HG03060 (cell line): ENCODE measurements around the gene ITGB1BP2.
A peak's percentile ranks its signal among the peaks of the same experiment; 100 is the strongest.
"Not testable (repeated sequence)": the region's sequence is repeated elsewhere in the genome, so short reads cannot be mapped to it uniquely, and the experiment has no call there.

Experiments
- ATAC-seq: cut with Tn5 transposase; IDR thresholded peaks from one replicate; pipeline ENCODE4 v1.9.1; 2021; ENCODE audit warnings: low read depth, moderate number of reproducible peaks; ENCODE audit not compliant: unreplicated experiment

Gene ITGB1BP2

DNA sequence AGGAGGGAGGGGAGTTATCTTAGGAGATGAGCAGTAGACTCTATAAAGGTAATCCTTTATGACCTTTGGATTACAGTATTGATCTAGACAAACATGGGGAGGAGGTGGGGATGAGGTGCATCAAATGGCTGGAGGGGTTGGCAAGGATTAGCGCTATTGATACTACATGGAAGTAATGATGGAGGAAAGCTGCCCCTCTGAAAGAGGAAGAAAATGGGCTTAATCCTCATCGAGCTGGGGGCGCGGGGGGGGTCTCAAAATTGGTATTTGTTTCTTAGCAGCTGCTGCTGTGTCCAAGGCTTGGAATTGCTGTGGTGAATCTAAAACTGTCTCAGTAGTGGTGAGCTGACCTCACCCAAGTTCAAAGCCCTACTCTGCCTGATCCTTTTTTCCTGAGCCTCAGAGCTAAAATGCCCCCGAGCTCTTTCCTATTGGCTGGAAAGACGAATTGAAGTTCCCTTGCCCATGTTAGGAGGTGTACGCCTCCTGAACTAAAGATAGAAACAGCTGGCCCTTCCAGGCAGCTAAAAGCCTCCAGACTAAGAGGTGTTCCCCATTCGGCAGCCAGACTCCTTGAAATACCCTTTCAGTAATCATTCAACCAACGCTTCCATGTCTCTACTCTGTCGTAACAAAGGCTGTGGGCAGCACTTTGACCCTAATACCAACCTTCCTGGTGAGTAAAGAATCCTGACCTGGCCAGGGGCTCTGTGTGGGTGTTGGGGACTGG, at the start of gene ITGB1BP2:
ITGB1BP2 (plus strand) TSS at position 556 of the 730 bp plus-strand sequence; CDS start at position 613, 57 bp downstream.
- ATAC-seq: no peak

DNA sequence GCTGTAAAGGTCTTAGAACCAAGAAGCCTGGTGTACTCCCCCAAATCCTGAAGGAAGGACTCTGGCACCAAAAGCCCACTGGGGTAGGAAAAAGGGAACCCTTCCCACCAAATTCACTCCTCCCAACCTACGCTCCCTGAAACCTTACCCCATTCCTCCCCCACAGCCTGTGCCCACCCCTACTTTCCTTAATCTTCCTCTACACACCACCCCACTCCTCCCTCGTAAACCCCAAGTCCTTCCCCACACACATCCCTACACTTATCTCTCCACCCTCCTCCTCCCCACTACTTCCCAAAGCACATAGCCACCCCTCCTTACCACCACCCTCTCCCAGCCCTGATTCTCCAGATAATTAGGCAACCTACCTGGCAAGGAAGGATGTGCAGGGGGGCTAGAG, 49.3 kb upstream of the ITGB1BP2 start:
- ATAC-seq: no peak

DNA sequence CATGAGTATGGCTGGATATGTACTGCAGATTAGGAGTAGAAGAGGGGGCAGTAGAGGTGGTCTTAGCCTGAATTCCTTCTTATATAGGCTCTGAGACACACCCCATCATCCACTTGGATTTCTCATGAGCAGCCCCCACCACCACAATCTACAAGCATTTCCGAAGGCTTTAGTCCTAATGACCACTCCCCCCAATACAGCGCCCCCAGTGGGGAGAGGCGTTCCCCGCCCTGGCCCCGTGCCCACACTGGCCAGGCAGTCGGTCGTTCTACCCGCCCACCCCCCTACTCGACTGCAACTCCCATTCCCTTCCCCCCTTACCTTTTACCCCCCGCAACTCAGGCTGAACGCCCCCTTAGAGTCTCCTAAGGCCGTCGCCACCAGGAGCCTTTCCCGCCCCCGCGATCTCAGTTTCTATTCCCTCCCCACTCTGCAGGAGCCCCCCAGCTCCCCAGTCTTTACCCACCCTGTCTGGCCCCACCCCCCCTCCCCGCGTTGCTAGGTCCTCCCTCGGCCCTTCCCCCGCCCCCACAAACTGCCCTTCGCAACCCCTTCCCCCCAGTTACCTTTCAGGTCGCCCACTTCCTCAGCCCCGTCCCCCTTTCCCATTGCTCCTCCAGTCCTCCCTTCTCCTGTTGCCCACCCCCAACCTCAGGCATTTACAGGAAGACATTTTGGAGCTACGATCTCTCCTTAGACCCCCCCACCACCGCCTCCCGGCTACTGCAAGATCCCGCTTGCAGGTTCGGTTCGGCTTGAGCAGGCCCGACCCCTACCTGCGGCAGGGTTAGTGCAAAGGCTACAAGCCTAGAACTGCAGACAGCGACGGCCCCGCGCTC, 48.1 kb upstream of the ITGB1BP2 start:
- no peak for ATAC-seq

DNA sequence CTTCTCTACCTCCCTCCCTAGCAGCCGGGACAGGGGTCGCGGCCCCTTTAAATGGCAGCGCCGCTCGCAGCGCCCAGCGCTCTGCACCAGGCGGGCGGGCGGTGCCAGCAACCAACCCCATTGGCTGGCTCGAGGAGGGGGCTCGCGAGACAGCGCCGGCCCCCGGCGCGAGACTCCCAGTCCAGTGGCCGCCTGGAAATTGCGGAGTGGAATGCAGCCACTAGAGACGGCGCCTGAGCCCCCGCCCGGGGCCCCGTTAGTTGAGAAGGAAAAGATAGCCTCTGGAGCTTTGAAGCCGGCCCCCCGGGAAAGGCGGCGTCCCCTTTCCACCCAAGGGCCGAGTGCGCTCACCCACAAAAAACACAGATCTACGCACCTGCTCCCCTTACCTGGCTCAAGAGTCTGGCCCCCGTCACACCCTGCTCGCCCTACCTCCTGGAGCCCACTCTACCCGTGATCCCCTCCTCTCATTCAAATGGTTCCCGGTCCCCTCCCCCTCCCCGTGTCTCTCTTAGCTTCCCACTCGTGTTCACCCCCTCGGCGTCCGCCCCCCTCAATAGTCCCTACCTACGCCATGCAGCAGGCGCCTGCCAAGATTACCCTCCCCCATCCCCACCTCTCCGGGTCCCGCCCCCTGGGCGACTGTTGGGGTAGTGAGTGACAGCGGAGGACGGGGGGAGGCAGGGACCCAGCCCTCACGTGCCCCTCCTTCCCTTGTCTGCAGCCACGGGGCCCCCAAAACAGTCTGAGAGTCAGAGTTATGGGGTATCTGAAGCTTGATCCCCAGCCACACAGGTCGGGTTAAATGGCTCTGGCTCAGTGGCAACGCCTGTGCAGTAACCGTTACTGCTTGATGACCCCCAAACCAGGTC, 47.2 kb upstream of the ITGB1BP2 start, which contains the start of gene ZMYM3:
ZMYM3 (minus strand) TSS at position 49 of the 872 bp plus-strand sequence. CDS start 885 bp downstream, outside the sequence.
- peak; percentile 53 for ATAC-seq

DNA sequence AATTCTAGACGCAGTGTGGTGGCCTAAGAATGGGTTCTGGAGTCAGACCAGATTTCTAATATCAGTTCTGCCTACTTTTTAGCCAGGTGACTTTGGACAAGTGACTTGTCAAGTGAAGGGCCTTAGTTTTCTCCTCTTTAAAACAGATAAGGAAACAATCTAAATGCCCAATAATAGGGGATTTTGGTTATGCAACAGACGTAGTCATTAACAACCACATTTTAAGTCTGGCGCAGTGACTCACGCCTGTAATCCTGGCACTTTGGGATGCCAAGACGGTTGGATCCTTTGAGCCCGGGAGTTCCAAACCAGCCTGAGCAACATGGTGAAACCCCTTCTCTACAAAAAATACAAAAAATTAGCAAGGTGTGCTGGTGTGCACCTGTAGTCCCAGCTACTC, 45.5 kb upstream of the ITGB1BP2 start:
- ATAC-seq: no peak

DNA sequence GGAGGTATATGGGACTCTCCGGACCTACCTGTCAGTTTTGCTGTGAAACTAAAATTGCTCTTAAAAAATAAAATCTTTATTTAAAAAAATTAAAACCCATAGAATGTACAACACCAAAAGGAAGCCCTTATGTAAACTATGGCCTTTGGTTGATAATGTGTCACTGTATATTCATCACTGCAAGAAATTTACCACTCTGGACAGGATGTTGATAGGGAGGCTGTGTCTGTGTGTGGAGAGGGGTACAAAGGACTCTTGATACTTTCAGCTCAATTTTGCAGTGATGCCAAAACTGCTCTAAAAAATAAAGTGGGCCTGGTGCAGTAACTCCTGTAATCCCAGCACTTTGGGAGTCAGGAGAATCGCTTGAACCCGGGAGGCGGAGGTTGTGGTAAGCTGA, 44.7 kb upstream of the ITGB1BP2 start:
- no peak for ATAC-seq

DNA sequence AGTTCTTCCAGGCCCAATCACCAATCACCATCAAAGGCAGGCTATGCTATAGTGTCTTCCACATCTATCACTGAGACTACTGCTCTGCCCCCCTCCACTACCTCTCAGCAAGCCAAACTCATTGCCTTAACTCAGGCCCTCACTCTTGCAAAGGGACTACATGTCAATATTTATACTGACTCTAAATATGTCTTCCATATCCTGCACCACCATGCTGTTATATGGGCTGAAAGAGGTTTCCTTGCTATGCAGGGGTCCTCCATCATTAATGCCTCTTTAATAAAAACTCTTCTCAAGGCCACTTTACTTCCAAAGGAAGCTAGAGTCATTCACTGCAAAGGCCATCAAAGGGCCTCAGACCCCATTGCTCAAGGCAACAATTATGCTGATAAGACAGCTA, 32.9 kb upstream of the ITGB1BP2 start:
- not testable (repeated sequence) for ATAC-seq

DNA sequence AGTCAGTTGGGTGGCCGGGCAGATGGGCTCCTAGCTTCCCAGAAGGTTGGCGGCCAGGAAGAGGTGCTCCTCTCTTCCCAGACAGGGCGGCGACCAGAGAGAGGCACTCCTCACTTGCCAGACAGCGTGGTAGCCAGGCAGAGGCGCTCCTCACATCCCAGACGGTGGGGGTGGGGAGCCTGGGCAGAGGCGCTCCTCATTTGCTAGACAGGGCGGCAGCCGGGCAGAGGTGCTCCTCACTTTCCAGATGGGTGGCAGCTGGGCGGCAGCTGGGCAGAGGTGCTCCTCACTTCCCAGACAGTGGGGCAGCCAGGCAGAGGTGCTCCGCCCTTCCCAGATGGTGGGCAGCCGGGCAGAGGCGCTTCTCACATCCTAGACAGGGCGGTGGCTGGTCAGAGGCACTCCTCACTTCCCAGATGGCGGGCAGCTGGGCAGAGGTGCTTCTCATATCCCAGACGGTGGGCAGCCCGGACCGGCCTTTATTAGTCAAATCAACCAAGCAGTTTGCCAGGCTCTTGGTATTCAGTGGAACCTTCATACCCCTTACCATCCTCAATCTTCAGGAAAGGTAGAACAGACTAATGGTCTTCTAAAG, 31.7 kb upstream of the ITGB1BP2 start:
- ATAC-seq: no peak

DNA sequence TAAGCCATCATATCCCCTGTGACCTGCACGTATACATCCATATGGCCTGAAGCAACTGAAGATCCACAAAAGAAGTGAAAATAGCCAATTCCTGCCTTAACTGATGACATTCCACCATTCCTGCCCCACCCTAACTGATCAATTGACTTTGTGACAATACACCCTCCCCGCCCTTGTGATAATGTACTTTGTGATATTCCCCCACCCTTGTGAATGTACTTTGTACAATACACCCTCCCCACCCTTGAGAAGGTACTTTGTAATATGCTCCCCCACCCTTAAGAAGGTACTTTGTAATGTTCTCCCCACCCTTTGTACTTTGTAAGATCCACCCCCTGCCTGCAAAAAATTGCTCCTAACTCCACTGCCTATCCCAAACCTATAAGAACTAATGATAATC, 29.2 kb upstream of the ITGB1BP2 start:
- ATAC-seq: not testable (repeated sequence)

DNA sequence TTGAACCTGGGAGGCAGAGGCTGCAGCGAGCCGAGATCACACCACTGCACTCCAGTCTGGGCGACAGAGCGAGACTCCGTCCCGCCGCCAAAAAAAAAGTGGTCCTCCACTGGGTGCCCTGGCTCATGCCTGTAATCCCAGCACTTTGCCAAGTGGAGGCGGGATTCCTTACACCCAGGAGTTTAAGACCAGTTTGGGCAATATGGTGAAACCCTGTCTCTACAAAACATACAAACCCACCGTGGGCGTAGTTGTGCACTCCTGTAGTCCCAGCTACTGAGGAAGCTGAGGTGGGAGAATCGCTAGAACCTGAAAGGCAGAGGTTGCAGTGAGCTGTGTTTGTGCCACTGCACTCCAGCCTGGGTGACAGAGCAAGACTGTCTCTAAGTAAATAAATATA, 20.2 kb upstream of the ITGB1BP2 start:
- not testable (repeated sequence) for ATAC-seq

DNA sequence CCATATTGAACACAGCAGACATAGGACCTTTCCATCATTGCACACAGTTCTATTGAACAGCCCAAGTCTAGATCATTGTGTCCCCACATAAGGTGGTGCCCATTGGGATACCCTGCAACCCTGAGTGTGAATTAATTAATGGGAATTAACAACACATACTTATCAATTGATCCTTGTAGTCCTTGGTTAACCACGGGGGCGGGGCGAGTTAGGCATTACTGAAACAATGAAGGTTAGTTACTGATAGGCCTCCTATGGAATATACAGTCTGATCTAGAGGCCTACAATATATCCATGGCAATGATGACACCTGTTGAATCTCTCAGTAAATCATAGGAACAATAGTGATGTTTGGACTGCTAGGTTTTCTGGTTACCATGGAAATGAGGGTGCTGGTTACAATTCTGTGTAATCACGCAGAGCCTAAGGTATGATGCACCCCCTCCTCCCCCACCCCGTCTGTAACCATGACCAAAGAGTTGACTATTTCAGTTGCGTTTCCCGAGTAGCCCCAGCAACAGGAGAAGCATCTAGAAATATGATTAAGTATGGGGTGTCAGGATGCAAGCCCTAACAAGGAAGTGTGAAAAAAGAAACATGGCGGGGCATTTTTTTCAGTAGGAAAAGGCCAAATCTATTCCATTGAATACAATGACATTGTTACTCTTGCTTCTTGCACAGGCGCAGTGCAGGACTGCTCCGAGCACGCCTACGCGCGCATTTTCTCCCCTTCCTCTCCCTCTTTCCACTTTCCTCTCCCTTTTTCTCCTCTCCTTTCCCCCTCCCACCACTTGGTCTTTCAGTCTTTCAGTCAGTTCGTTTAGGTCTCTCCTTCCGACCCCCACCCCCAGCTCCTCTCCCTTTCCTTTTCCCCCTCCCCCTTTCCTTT, 18.8 kb upstream of the ITGB1BP2 start:
- peak; percentile 15 for ATAC-seq

DNA sequence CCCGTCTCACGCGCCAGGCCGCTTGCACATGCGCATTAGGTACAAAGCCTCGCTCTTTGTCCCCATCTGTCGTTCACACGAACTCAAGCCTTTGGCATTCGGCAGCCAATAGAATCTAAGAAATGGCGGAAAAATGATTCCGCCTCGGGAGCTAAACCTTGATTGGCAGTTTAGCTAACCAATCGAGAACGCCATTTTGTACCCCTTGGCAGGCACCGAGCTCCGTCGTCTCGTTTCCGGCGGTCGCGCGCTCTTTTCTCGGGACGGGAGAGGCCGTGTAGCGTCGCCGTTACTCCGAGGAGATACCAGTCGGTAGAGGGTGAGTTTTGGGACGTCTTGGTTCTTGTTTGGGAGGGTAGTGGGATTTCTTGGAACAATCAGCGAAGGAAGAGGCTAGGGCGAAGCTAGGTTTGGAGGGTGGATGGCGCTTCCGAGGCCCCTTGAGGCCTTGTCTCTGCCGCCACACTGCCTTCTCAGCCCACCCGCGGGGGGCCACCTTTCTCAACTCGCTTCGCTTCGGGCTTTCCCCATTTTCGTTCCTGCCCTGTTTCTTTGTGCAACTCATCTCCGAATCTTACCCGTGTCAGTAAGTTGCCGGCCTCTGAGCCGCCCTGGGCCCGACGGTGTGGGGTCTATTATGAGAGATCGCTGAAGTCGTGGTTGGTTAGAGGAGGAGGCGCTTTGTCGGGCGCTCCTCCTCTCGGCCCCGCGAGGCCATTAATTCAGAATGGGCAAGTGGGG, 18.0 kb upstream of the ITGB1BP2 start, which contains the start of gene NONO:
NONO (plus strand) TSS at position 233 of the 741 bp plus-strand sequence. CDS start 7,003 bp downstream, outside the sequence.
- ATAC-seq: peak; percentile 91

DNA sequence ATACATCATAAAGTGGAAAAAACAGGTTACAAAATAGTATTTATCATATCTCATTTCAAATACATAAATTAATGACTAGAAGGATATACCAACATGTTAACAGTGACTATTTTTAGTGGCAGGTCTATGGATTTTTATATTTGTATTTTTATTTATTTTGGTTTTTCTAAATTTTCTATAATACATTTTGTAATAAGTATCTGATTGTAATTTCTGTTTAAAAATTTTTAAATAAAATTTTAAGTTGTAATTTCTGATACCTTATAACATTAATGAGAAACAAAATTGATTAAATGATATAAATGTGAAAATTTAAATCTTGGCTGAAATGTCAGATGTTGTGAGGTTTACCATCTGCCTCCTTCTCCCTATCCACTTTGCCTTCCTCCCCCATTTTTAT, 15.6 kb upstream of the ITGB1BP2 start:
- no peak for ATAC-seq

DNA sequence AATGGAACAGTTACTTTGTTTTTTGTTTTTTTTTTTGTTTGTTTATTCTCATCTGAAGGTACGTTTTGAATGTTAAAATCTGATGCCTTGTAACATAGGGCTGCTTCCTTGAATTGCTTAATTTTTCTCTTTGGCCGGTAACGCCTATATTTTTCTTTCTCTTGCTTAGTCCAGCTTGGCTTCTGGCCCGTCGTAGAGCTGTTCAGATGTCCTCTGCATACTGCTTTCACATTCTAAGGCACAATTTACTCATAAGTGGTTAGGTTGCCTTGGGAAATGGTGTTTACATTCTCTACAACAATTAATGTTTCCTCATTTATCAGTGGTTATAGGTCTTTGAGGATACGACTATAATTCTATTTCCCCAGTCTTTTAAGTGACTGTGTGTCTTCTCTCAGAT, 10.2 kb upstream of the ITGB1BP2 start:
- ATAC-seq: no peak

DNA sequence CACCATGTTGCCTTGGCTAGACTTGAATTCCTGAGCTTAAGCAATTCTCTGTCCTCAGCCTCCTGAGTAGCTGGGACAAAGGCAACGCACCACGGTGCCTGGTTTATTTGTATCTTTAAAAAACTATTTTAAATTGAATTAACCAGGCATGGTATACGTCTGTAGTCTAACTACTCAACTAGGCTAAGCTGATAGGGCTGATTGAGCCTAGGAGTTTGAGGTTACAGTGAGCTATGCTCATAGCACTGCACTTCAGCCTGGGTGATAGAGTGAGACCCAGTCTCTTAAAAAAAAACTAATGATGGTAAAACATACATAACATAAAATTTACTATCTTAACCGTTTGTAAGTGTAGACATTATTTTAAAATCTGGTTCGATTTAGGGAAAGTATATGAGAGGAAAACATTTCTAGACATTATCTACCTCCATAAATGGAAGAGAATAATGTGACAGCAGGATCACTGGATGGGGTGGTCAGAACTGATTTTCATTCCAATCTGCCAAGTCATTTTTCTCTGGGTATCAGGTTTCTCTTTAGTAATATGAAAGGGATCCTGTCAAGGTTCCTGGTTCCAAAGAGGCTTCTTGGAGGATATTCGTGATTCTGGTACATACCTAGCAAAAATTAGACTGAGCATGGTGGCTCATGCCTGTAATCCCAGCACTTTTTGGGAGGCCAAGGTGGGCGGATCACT, 8.7 kb upstream of the ITGB1BP2 start:
- ATAC-seq: no peak

DNA sequence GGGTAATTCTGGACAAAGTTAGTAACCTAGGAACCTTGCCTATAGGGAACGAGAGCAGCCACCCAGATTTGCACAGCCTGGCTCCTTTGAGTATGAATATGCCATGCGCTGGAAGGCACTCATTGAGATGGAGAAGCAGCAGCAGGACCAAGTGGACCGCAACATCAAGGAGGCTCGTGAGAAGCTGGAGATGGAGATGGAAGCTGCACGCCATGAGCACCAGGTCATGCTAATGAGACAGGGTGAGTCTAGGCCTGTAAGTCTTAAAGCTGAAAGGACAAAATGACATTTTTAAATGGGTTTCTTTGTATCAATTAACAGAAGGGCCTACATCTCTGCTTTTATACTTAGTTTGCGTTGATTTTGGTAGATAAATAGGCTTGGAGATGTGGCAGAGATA, 4.7 kb upstream of the ITGB1BP2 start:
- no peak for ATAC-seq

DNA sequence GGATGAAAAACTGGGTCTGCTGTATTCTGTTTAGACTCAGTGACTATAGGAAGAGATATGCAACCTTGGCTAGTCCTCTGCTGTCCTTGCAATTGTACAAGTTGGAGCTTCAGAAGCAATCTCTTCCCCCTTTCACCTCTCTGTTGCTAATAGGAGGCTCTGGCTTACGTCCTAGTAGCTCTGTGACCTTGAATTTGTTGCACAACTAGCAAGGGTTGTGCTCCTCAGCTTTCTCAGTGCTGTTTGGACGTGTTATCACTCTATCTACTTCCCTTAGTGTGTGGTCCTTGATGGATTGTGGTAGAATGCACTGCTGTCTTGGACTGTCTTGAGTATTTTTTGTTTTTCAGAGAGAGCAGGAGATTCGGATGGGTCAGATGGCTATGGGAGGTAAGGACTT, 3.4 kb upstream of the ITGB1BP2 start:
- ATAC-seq: no peak

DNA sequence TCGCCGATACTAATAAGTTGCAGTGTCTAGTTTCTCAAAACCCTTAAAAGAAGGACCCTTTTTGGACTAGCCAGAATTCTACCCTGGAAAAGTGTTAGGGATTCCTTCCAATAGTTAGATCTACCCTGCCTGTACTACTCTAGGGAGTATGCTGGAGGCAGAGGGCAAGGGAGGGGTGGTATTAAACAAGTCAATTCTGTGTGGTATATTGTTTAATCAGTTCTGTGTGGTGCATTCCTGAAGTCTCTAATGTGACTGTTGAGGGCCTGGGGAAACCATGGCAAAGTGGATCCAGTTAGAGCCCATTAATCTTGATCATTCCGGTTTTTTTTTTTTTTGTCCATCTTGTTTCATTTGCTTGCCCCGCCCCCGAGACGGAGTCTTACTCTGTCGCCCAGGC, 1.5 kb upstream of the ITGB1BP2 start:
- ATAC-seq: not testable (repeated sequence)
